ENCODE data around the gene METTL15. TPM values are rescaled to one million over a fixed set of nuclear protein-coding genes. Genes with fewer than 3 reads are reported as not detected.
"Not testable (repeated sequence)": the region's sequence is repeated elsewhere in the genome, so short reads cannot be mapped to it uniquely, and the experiment has no call there.

METTL15 gene
- total RNA-seq, 1 donor from 2014 or later = 7.7 TPM

- not testable (repeated sequence) for DNase-seq (ENCODE audit: low spot score)
Measured at GRCh38 chr11:28378095-28378494, 269.9 kb downstream of the METTL15 start.

Other genes starting within 250 kb of the METTL15 start
- gene KIF18A, start 232 bp upstream of the METTL15 start, total RNA-seq = 0.32 TPM